Tibial artery (tissue), 4 donors: ENCODE results near the gene COL24A1.

Source experiments
- DNase-seq, 2 donors: peaks; one replicate each; pipeline ENCODE4 v3.0.0-alpha.2; 2019
- H3K27ac ChIP-seq, 2 donors: fragments of 200-600 bp; sonication (generic) in 1 of 2; 1 replicate in 1 of 2; 2 replicates in 1 of 2; pipeline ENCODE4 v1.5.1; 2018 to 2019; ENCODE audit warnings: mild to moderate bottlenecking in 1 of 2
- H3K27me3 ChIP-seq, 2 donors: fragments of 200-600 bp; sonication (generic) in 1 of 2; one replicate each; pipeline versions ENCODE4 v1.5.1 to v1.6.0; 2016 to 2019
- H3K36me3 ChIP-seq, 3 donors: fragments of 200-600 bp; sonication (generic) in 2 of 3; one replicate each; pipeline ENCODE4 v1.5.1; 2016 to 2019; ENCODE audit warnings: mild to moderate bottlenecking in 2 of 3
- H3K4me1 ChIP-seq, 4 donors: fragments of 200-600 bp; sonication (generic) in 2 of 4; 1 replicate in 3 of 4; 2 replicates in 1 of 4; pipeline ENCODE4 v1.5.1; 2016 to 2019
- H3K4me3 ChIP-seq, 2 donors: fragments of 200-600 bp; sonication (generic) in 1 of 2; 1 replicate in 1 of 2; 2 replicates in 1 of 2; pipeline ENCODE4 v1.5.1; 2018 to 2019; ENCODE audit warnings: mild to moderate bottlenecking in 2 of 2
- H3K9me3 ChIP-seq, 3 donors: fragments of 200-600 bp; sonication (generic) in 1 of 3; one replicate each; pipeline ENCODE4 v1.5.1; 2016 to 2019
- intact Hi-C: fragments of 100-400 bp; cut with DNase I; formaldehyde crosslinking; loops from one replicate; pipeline ENCODE4 v1.15.0; 2023; ENCODE audit warnings: low total_unique reads
- TF ChIP-seq, protein P1 (sequence below), 2 experiments: fragments of 200-600 bp in 1 of 2; fragments of 450-650 bp in 1 of 2; IDR thresholded peaks; one replicate each; pipeline ENCODE4 v1.5.1; 2017 to 2019; ENCODE audit warnings: antibody characterized with exemption in 2 of 2, mild to moderate bottlenecking in 1 of 2, moderate library complexity in 1 of 2

Gene COL24A1

DNA sequence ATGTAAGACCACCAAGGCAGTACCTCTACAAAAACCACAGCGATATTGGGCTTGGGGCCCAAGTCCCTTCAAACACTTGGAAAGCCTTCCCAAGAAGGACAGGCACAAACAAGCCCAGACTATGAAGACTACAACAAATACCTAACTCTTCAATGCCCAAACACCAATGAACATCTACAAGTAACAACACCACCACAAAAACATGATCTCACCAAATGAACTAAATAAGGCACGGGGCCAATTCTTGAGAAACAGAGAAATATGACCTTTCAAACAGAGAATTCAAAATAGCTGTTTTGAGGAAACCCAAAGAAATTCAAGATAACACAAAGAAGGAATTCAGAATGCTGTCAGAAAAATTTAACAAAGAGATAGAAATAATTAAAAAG lies 86.8 kb downstream of the COL24A1 start:
- Histone ChIP-seq H3K4me1 (no peaks in the 10 kb centered on the region), H3K27me3 (no peaks in the 10 kb centered on the region), H3K4me3 (no peak overlapping the region), H3K36me3 (no peaks in the 10 kb centered on the region), H3K27ac (no peak overlapping the region), H3K9me3 (no peaks in the 10 kb centered on the region)
- TF ChIP-seq, protein P1, sequence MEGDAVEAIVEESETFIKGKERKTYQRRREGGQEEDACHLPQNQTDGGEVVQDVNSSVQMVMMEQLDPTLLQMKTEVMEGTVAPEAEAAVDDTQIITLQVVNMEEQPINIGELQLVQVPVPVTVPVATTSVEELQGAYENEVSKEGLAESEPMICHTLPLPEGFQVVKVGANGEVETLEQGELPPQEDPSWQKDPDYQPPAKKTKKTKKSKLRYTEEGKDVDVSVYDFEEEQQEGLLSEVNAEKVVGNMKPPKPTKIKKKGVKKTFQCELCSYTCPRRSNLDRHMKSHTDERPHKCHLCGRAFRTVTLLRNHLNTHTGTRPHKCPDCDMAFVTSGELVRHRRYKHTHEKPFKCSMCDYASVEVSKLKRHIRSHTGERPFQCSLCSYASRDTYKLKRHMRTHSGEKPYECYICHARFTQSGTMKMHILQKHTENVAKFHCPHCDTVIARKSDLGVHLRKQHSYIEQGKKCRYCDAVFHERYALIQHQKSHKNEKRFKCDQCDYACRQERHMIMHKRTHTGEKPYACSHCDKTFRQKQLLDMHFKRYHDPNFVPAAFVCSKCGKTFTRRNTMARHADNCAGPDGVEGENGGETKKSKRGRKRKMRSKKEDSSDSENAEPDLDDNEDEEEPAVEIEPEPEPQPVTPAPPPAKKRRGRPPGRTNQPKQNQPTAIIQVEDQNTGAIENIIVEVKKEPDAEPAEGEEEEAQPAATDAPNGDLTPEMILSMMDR (IDR thresholded peaks at IDR 0.05), result no peak
- DNase-seq, result no peak
- intact Hi-C loops, result no loop called here

- Histone ChIP-seq H3K27ac (no peak overlapping the region), H3K4me3 (no peak overlapping the region), H3K36me3 (no peaks in the 10 kb centered on the region), H3K4me1 (no peaks in the 10 kb centered on the region), H3K27me3 (no peaks in the 10 kb centered on the region), H3K9me3 (no peaks in the 10 kb centered on the region)
- DNase-seq, result no peak
- TF ChIP-seq, protein P1 (IDR thresholded peaks at IDR 0.05), result no peak
- intact Hi-C loops, result no loop called here
These were observed 87.5 kb downstream of the COL24A1 start for GRCh38 chr1:86068841-86069756.

DNA sequence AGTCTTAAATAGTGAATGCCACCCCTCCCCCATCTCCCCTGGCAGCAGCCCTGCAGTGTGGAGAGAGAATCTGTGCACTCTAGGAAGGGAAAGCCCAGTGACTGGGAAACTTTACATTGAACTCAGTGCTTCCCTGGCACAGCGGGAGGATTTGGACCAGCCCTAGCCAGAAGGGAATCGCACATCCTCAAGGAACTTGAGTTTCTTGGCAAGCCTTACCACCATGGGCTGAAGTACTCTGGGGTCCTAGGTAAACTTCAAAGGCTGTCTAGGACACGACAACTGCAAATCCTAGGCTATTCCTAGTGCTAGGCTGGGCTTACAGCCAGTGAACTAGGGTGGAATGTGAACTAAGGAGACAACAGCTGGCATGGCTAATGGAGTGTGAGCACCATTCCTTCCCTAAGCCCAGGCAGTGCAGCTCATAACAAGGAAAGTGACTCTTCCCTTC lies 88.3 kb downstream of the COL24A1 start:
- DNase-seq, result no peak
- H3K4me3 ChIP-seq, result no peak overlapping the region
- no peaks in the 10 kb centered on the region for H3K36me3 ChIP-seq
- H3K27me3 ChIP-seq, result no peaks in the 10 kb centered on the region
- TF ChIP-seq, protein P1 (IDR thresholded peaks at IDR 0.05), result no peak
- no peaks in the 10 kb centered on the region for H3K4me1 ChIP-seq
- H3K27ac ChIP-seq, result no peak overlapping the region
- H3K9me3 ChIP-seq, result no peaks in the 10 kb centered on the region
- intact Hi-C loops, result no loop called here

- no peak overlapping the region for H3K4me3 ChIP-seq
- H3K36me3 ChIP-seq, result no peaks in the 10 kb centered on the region
- TF ChIP-seq, protein P1 (IDR thresholded peaks at IDR 0.05), result no peak
- H3K9me3 ChIP-seq, result no peaks in the 10 kb centered on the region
- intact Hi-C loops, result no loop called here
- H3K27me3 ChIP-seq, result no peaks in the 10 kb centered on the region
- no peak for DNase-seq
- H3K4me1 ChIP-seq, result no peaks in the 10 kb centered on the region
- no peak overlapping the region for H3K27ac ChIP-seq
These were observed 88.9 kb downstream of the COL24A1 start for GRCh38 chr1:86067626-86068025.

GRCh38 chr1:86064899-86065298 lies 91.7 kb downstream of the COL24A1 start:
- intact Hi-C loops, result no loop called here
- no peaks in the 10 kb centered on the region for H3K27me3 ChIP-seq
- H3K4me1 ChIP-seq, result no peaks in the 10 kb centered on the region
- no peaks in the 10 kb centered on the region for H3K9me3 ChIP-seq
- TF ChIP-seq, protein P1 (IDR thresholded peaks at IDR 0.05), result no peak
- DNase-seq, result no peak
- no peak overlapping the region for H3K27ac ChIP-seq
- H3K4me3 ChIP-seq, result no peak overlapping the region
- no peaks in the 10 kb centered on the region for H3K36me3 ChIP-seq
